ENCODE results near the gene ALAS2. TPM values are rescaled to one million over a fixed set of nuclear protein-coding genes. Genes with fewer than 3 reads are reported as not detected.

ALAS2 gene
- total RNA-seq, 1 donor from 2014 or later, result not detected

DNA sequence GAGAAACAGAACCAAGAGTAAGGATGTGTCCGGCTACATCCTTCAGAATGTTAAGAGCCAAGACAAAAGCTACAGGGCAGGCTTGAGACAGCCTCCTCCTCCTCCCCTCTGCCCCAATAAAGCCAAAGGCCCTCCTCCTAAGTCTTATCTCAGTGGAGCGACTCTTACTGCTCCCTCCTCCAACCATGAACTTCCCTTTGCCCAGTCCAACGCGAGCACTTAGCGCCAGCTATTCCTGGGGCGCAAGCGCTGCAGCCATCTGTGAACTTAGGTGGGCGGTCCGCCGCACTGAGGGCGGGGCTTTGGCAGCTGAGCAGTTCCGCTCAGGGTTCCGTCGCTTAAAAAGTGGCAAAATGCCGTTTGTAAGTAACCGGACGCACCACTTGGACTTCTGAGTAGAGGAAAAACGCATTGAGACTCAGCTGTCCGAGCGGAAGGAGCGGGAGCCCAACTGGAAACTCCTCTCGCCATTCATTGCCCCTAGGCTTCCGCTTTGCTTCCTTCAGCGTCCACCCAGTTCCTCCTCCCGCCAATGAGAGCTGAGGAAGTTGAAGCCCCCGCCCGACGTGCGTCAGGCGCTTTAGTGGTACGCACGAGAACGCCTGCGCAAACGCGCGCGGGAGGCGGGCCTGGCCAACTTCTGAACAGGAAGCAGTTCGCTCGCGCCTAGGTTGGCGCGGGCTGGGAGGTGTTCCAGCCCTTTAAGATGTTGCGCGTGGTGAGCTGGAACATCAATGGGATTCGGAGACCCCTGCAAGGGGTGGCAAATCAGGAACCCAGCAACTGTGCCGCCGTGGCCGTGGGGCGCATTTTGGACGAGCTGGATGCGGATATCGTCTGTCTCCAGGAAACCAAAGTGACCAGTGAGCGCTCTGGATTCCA, 30.8 kb downstream of the ALAS2 start, which contains the start of gene APEX2:
APEX2 (plus strand) TSS at position 647 of the 882 bp plus-strand sequence; CDS start at position 707, 60 bp downstream.
- Histone ChIP-seq H3K79me2 (ENCODE audit: insufficient read depth, low read length) (peaks cover 22% of the 10 kb centered on the region), H3K4me1 (ENCODE audit: insufficient read depth, low read length) (peaks cover 6% of the 10 kb centered on the region), H4K20me1 (ENCODE audit: insufficient read depth, low read length) (no peaks in the 10 kb centered on the region), H3K36me3 (ENCODE audit: insufficient read depth, low read length) (no peaks in the 10 kb centered on the region), H2AFZ (ENCODE audit: low read depth, low read length) (peak within 1 kb of the TSS; percentile 96), H3K27ac (ENCODE audit: low read depth, low read length) (peak within 1 kb of the TSS; percentile 97), H3K27me3 (ENCODE audit: insufficient read depth, low read length) (no peaks in the 10 kb centered on the region), H3K4me3 (ENCODE audit: insufficient read depth, low read depth, low read length) (peak within 1 kb of the TSS; percentile 87), H3K9ac (ENCODE audit: low read length) (peak within 1 kb of the TSS; percentile 93), H3K4me2 (ENCODE audit: low read length) (peak within 1 kb of the TSS; percentile 97), H3K9me3 (ENCODE audit: insufficient read depth, low read depth, low read length) (no peaks in the 10 kb centered on the region)
- peak within 1 kb of the TSS; percentile 80 for H3K27ac Mint-ChIP-seq (ENCODE audit: unreplicated experiment)
- peak within 1 kb of the TSS; percentile 93 for H3K4me3 Mint-ChIP-seq (ENCODE audit: unreplicated experiment)
- FAIRE-seq (peak; percentile 96), DNase-seq (ENCODE audit: low read depth) (peak; percentile 91)
- TF ChIP-seq EZH2 (IDR thresholded peaks at IDR 0.05; ENCODE audit: insufficient read depth, low read length) (no peak), CTCF (IDR thresholded peaks at IDR 0.05; ENCODE audit: insufficient read depth, low read depth, low read length) (no peak)
- peaks cover 3% of the 10 kb centered on the region for H3K36me3 Mint-ChIP-seq (ENCODE audit: low read depth, unreplicated experiment)
- H3K27me3 Mint-ChIP-seq (ENCODE audit: low read depth, unreplicated experiment), result no peaks in the 10 kb centered on the region
- no peaks in the 10 kb centered on the region for H3K9me3 Mint-ChIP-seq (ENCODE audit: unreplicated experiment)
- peaks cover 3% of the 10 kb centered on the region for H3K4me1 Mint-ChIP-seq (ENCODE audit: low read depth, unreplicated experiment)

- H3K27ac Mint-ChIP-seq (ENCODE audit: unreplicated experiment), result no peak overlapping the region
- H3K4me3 ChIP-seq (ENCODE audit: insufficient read depth, low read depth, low read length), result no peak overlapping the region
- H3K27me3 ChIP-seq (ENCODE audit: insufficient read depth, low read length), result no peaks in the 10 kb centered on the region
- no peak for TF ChIP-seq CTCF (IDR thresholded peaks at IDR 0.05; ENCODE audit: insufficient read depth, low read depth, low read length)
- no peak for TF ChIP-seq EZH2 (IDR thresholded peaks at IDR 0.05; ENCODE audit: insufficient read depth, low read length)
- no peaks in the 10 kb centered on the region for H4K20me1 ChIP-seq (ENCODE audit: insufficient read depth, low read length)
- H3K36me3 Mint-ChIP-seq (ENCODE audit: low read depth, unreplicated experiment), result no peaks in the 10 kb centered on the region
- no peaks in the 10 kb centered on the region for H3K4me1 Mint-ChIP-seq (ENCODE audit: low read depth, unreplicated experiment)
- H3K9ac ChIP-seq (ENCODE audit: low read length), result no peak overlapping the region
- no peaks in the 10 kb centered on the region for H3K27me3 Mint-ChIP-seq (ENCODE audit: low read depth, unreplicated experiment)
- FAIRE-seq (no peak), DNase-seq (ENCODE audit: low read depth) (no peak)
- peaks cover 5% of the 10 kb centered on the region for H3K79me2 ChIP-seq (ENCODE audit: insufficient read depth, low read length)
- H3K36me3 ChIP-seq (ENCODE audit: insufficient read depth, low read length), result no peaks in the 10 kb centered on the region
- H2AFZ ChIP-seq (ENCODE audit: low read depth, low read length), result no peak overlapping the region
- no peak overlapping the region for H3K4me3 Mint-ChIP-seq (ENCODE audit: unreplicated experiment)
- H3K9me3 Mint-ChIP-seq (ENCODE audit: unreplicated experiment), result no peaks in the 10 kb centered on the region
- H3K4me2 ChIP-seq (ENCODE audit: low read length), result no peak overlapping the region
- peaks cover 6% of the 10 kb centered on the region for H3K4me1 ChIP-seq (ENCODE audit: insufficient read depth, low read length)
- no peaks in the 10 kb centered on the region for H3K9me3 ChIP-seq (ENCODE audit: insufficient read depth, low read depth, low read length)
- no peak overlapping the region for H3K27ac ChIP-seq (ENCODE audit: low read depth, low read length)
Measured at GRCh38 chrX:54995621-54996020, 35.2 kb downstream of the ALAS2 start.

All from astrocyte (in vitro differentiated cells and primary cell).